NCI-H526 (cell line): Measurements from ENCODE around the gene IRF2BP2.
"Not testable (repeated sequence)": the region's sequence is repeated elsewhere in the genome, so short reads cannot be mapped to it uniquely, and the experiment has no call there.

Experiments
- DNase-seq, 2 experiments: peaks; one replicate each; lab custom pipeline; 2025; lab: John Stamatoyannopoulos, UW

Gene IRF2BP2

GRCh38 chr1:234610061-234610665 lies at the start of gene IRF2BP2:
TSS of gene IRF2BP2 (minus strand) at chr1:234610178. CDS start at chr1:234609494, 684 bp downstream.
- peak in 1 of 2 experiments; percentile 83 for DNase-seq

- no peak for DNase-seq
These were observed 49.6 kb upstream of the IRF2BP2 start for GRCh38 chr1:234659538-234659937.

GRCh38 chr1:234658138-234658537 lies 48.2 kb upstream of the IRF2BP2 start:
- no peak for DNase-seq

GRCh38 chr1:234656944-234657654 lies 47.1 kb upstream of the IRF2BP2 start:
- DNase-seq = no peak

GRCh38 chr1:234656070-234656895 lies 46.3 kb upstream of the IRF2BP2 start:
- no peak for DNase-seq

- no peak for DNase-seq
These were observed 45.5 kb upstream of the IRF2BP2 start for GRCh38 chr1:234655328-234656069.

- no peak for DNase-seq
These were observed 44.2 kb upstream of the IRF2BP2 start for GRCh38 chr1:234654002-234654733.

GRCh38 chr1:234649432-234650081 lies 39.6 kb upstream of the IRF2BP2 start:
- no peak for DNase-seq

GRCh38 chr1:234647758-234648157 lies 37.8 kb upstream of the IRF2BP2 start:
- no peak for DNase-seq

GRCh38 chr1:234647245-234647644 lies 37.3 kb upstream of the IRF2BP2 start:
- peak; percentile 31 to 68 for DNase-seq

- DNase-seq = no peak
These were observed 36.0 kb upstream of the IRF2BP2 start for GRCh38 chr1:234645964-234646363.

GRCh38 chr1:234645474-234645953 lies 35.5 kb upstream of the IRF2BP2 start:
- no peak for DNase-seq

- DNase-seq = no peak
These were observed 35.0 kb upstream of the IRF2BP2 start for GRCh38 chr1:234644928-234645327.

- no peak for DNase-seq
These were observed 33.8 kb upstream of the IRF2BP2 start for GRCh38 chr1:234643850-234644134.

- no peak for DNase-seq
These were observed 33.3 kb upstream of the IRF2BP2 start for GRCh38 chr1:234643111-234643849.

GRCh38 chr1:234642428-234642827 lies 32.5 kb upstream of the IRF2BP2 start:
- no peak for DNase-seq

GRCh38 chr1:234639961-234640360 lies 30.0 kb upstream of the IRF2BP2 start:
- no peak for DNase-seq

GRCh38 chr1:234638832-234639799 lies 29.1 kb upstream of the IRF2BP2 start:
- DNase-seq = peak; percentile 20 to 68

GRCh38 chr1:234634922-234635321 lies 24.9 kb upstream of the IRF2BP2 start:
- not testable (repeated sequence) for DNase-seq
